ENCODE data around the gene KCTD18.
A peak's percentile ranks its signal among the peaks of the same experiment; 100 is the strongest.

The KCTD18 gene

GRCh38 chr2:200484934-200485333 is 24.9 kb downstream of the KCTD18 start:
- no peak for DNase-seq (ENCODE audit: low read depth in 2 of 2)

GRCh38 chr2:200483729-200484198 is 26.1 kb downstream of the KCTD18 start:
- no peak for DNase-seq (ENCODE audit: low read depth in 2 of 2)

- no peak for DNase-seq (ENCODE audit: low read depth in 2 of 2)
These were observed 27.7 kb downstream of the KCTD18 start for GRCh38 chr2:200482194-200482593.

- DNase-seq (ENCODE audit: low read depth in 2 of 2): no peak
These were observed 30.1 kb downstream of the KCTD18 start for GRCh38 chr2:200479692-200480265.

- DNase-seq (ENCODE audit: low read depth in 2 of 2): no peak
These were observed 32.2 kb downstream of the KCTD18 start for GRCh38 chr2:200477667-200478131.

GRCh38 chr2:200476836-200477235 is 33.0 kb downstream of the KCTD18 start:
- no peak for DNase-seq (ENCODE audit: low read depth in 2 of 2)

GRCh38 chr2:200475795-200476194 is 34.1 kb downstream of the KCTD18 start:
- DNase-seq (ENCODE audit: low read depth in 2 of 2): no peak

GRCh38 chr2:200472853-200473464 is 36.9 kb downstream of the KCTD18 start:
- no peak for DNase-seq (ENCODE audit: low read depth in 2 of 2)

GRCh38 chr2:200471928-200472645 is 37.8 kb downstream of the KCTD18 start:
- DNase-seq (ENCODE audit: low read depth in 2 of 2): no peak

GRCh38 chr2:200471324-200471848 is 38.5 kb downstream of the KCTD18 start:
- peak in 1 of 2 donors; percentile 24 for DNase-seq (ENCODE audit: low read depth in 2 of 2)

- no peak for DNase-seq (ENCODE audit: low read depth in 2 of 2)
These were observed 39.6 kb downstream of the KCTD18 start for GRCh38 chr2:200470230-200470629.

- DNase-seq (ENCODE audit: low read depth in 2 of 2): no peak
These were observed 40.1 kb downstream of the KCTD18 start for GRCh38 chr2:200469708-200470211.

- DNase-seq (ENCODE audit: low read depth in 2 of 2): no peak
These were observed 41.8 kb downstream of the KCTD18 start for GRCh38 chr2:200467806-200468681.

GRCh38 chr2:200466425-200467418 is 43.1 kb downstream of the KCTD18 start:
- peak in 1 of 2 donors; percentile 28 for DNase-seq (ENCODE audit: low read depth in 2 of 2)

- no peak for DNase-seq (ENCODE audit: low read depth in 2 of 2)
These were observed 46.4 kb downstream of the KCTD18 start for GRCh38 chr2:200463452-200463851.

GRCh38 chr2:200461846-200462710 is 47.8 kb downstream of the KCTD18 start:
- DNase-seq (ENCODE audit: low read depth in 2 of 2): no peak

GRCh38 chr2:200459101-200459500 is 50.8 kb downstream of the KCTD18 start:
- DNase-seq (ENCODE audit: low read depth in 2 of 2): no peak

GRCh38 chr2:200456567-200456966 is 53.3 kb downstream of the KCTD18 start:
- DNase-seq (ENCODE audit: low read depth in 2 of 2): no peak

- DNase-seq (ENCODE audit: low read depth in 2 of 2): no peak
These were observed 53.9 kb downstream of the KCTD18 start for GRCh38 chr2:200455958-200456421.
